Endothelial cell of umbilical vein (primary cell): ENCODE results near the gene ITIH2. TPM values are rescaled to one million over a fixed set of nuclear protein-coding genes. Genes with fewer than 3 reads are reported as not detected.

ENCODE experiments used
- BruUV-seq: library from RNA; stranded (reverse); fragments of 400-500 nt; replicated peaks from 2 replicates; lab custom pipeline; 2021; lab: Mats Ljungman, UMichigan
- CTCF ChIA-PET: fragments of 300-600, 350-600 bp; sonication (Branson Sonifier 250); formaldehyde crosslinking; loops from one replicate; lab custom pipeline; 2021; ENCODE audit warnings: antibody characterized with exemption, inconsistent platforms; lab: Charles Lee
- POLR2A ChIA-PET: fragments of 300-600, 350-600 bp; sonication (Branson Sonifier 250); formaldehyde crosslinking; loops from one replicate; lab custom pipeline; 2021; ENCODE audit warnings: antibody characterized with exemption, inconsistent platforms; lab: Charles Lee
- DNase-seq: peaks from one replicate; pipeline ENCODE4 v3.0.0-alpha.2; 2011; ENCODE audit warnings: low read depth, low spot score
- FAIRE-seq: peaks from 2 replicates; lab custom pipeline; 2011; peaks lifted over from hg19 to GRCh38; lab: Jason Lieb, UNC
- H2AFZ ChIP-seq: 2 replicates; pipeline ENCODE4 v1.6.0; 2012; ENCODE audit warnings: low read depth, low read length, control low read depth, inconsistent platforms
- H3K27ac ChIP-seq: 2 replicates; pipeline ENCODE4 v1.5.1; 2011; ENCODE audit warnings: low read depth, mild to moderate bottlenecking, control low read depth, low read length, moderate library complexity; ENCODE audit not compliant: insufficient read depth
- H3K27me3 ChIP-seq, 2 experiments: 2 replicates each; pipeline versions ENCODE4 v1.6.0 to v1.6.1; 2011; ENCODE audit warnings: low read length in 2 of 2, mixed read lengths in 1 of 2; ENCODE audit not compliant: control insufficient read depth in 2 of 2, insufficient read depth in 2 of 2
- H3K36me3 ChIP-seq, 2 experiments: 2 replicates in 1 of 2; 3 replicates in 1 of 2; pipeline ENCODE4 v1.5.1; 2011; ENCODE audit warnings: low read length in 2 of 2, mild to moderate bottlenecking in 1 of 2, moderate library complexity in 1 of 2; ENCODE audit not compliant: control insufficient read depth in 2 of 2, insufficient read depth in 2 of 2; ENCODE audit errors: extremely low read depth in 1 of 2
- H3K4me1 ChIP-seq: 3 replicates; pipeline ENCODE4 v1.5.1; 2011; ENCODE audit warnings: mild to moderate bottlenecking, low read length; ENCODE audit not compliant: control insufficient read depth, insufficient read depth; ENCODE audit errors: extremely low read depth
- H3K4me2 ChIP-seq: 2 replicates; pipeline ENCODE4 v1.6.1; 2011; ENCODE audit warnings: low read length, control low read depth, mixed read lengths; ENCODE audit not compliant: insufficient read depth
- H3K4me3 ChIP-seq, 3 experiments: fragments of 200-600 bp in 1 of 3; sonication (generic), shearing (Covaris generic) in 1 of 3; replicated peaks in 1 of 3; 2 replicates each; pipeline ENCODE4 v1.5.1; 2011 to 2016; ENCODE audit warnings: control low read depth in 3 of 3, low read length in 3 of 3, mild to moderate bottlenecking in 2 of 3, inconsistent platforms in 1 of 3, low read depth in 1 of 3, moderate library complexity in 1 of 3; ENCODE audit not compliant: insufficient read depth in 1 of 3
- H3K79me2 ChIP-seq: 2 replicates; pipeline ENCODE4 v1.6.0; 2012; ENCODE audit warnings: low read length, inconsistent platforms; ENCODE audit not compliant: control insufficient read depth, insufficient read depth
- H3K9ac ChIP-seq: replicated peaks from 2 replicates; pipeline ENCODE3; 2011; ENCODE audit warnings: low read length, control low read depth; ENCODE audit not compliant: insufficient read depth; ENCODE audit errors: extremely low read depth
- H3K9me1 ChIP-seq: replicated peaks from 3 replicates; pipeline ENCODE4 v1.6.0; 2011; ENCODE audit warnings: mild to moderate bottlenecking, low read length; ENCODE audit not compliant: control insufficient read depth, insufficient read depth; ENCODE audit errors: extremely low read depth
- H3K9me3 ChIP-seq: replicated peaks from 2 replicates; pipeline ENCODE4 v1.5.1; 2012; ENCODE audit warnings: low read length, inconsistent platforms; ENCODE audit not compliant: control insufficient read depth, insufficient read depth
- H4K20me1 ChIP-seq: replicated peaks from 2 replicates; pipeline ENCODE3; 2011; ENCODE audit warnings: mild to moderate bottlenecking, low read length; ENCODE audit not compliant: control insufficient read depth, insufficient read depth; ENCODE audit errors: extremely low read depth
- CTCF ChIP-seq, 2 donors: IDR thresholded peaks; 1 replicate in 1 of 2; 2 replicates in 1 of 2; pipeline ENCODE4 v1.5.1; 2011; ENCODE audit warnings: low read length in 2 of 2, mild to moderate bottlenecking in 2 of 2, moderate library complexity in 2 of 2, control low read depth in 1 of 2, inconsistent platforms in 1 of 2, low read depth in 1 of 2; ENCODE audit not compliant: insufficient read depth in 1 of 2; ENCODE audit errors: extremely low read depth in 1 of 2
- EZH2 ChIP-seq: IDR thresholded peaks from 2 replicates; pipeline ENCODE4 v1.6.1; 2012; ENCODE audit warnings: borderline replicate concordance, low read depth, mild to moderate bottlenecking, moderate library complexity, low read length, inconsistent platforms; ENCODE audit not compliant: severe bottlenecking
- FOS ChIP-seq: IDR thresholded peaks from 2 replicates; pipeline ENCODE4 v1.6.1; 2011; ENCODE audit warnings: mild to moderate bottlenecking, low read length, moderate library complexity, borderline replicate concordance; ENCODE audit not compliant: insufficient read depth
- GATA2 ChIP-seq: IDR thresholded peaks from 2 replicates; pipeline ENCODE4 v1.7.0; 2011; ENCODE audit warnings: low read depth, mild to moderate bottlenecking, moderate library complexity, mixed read lengths, low read length; ENCODE audit not compliant: insufficient read length, insufficient read depth
- JUN ChIP-seq: IDR thresholded peaks from 2 replicates; pipeline ENCODE4 v1.6.1; 2011; ENCODE audit warnings: borderline replicate concordance, low read depth; ENCODE audit not compliant: insufficient read length, insufficient read depth
- MYC ChIP-seq: IDR thresholded peaks from one replicate; pipeline ENCODE4 v1.6.1; 2011; ENCODE audit warnings: mild to moderate bottlenecking, low read depth, low read length
- POLR2A ChIP-seq: IDR thresholded peaks from 2 replicates; pipeline ENCODE4 v1.6.1; 2012; ENCODE audit warnings: low read depth, mild to moderate bottlenecking, control low read depth, low read length
- POLR2AphosphoS5 ChIP-seq: IDR thresholded peaks from 2 replicates; pipeline ENCODE4 v1.6.1; 2012; ENCODE audit warnings: low read depth, mild to moderate bottlenecking, control low read depth, low read length, moderate library complexity; ENCODE audit not compliant: insufficient read depth
- dilution Hi-C: fragments of 300-500 bp; cut with MboI; formaldehyde crosslinking; loops from one replicate; pipeline ENCODE4 v1.15.0; 2019; ENCODE audit warnings: low sequenced_read_pairs; ENCODE audit not compliant: extremely low pct_ligation_motif_present
- intact Hi-C: fragments of 100-400 bp; cut with micrococcal nuclease; formaldehyde crosslinking; loops from one replicate; pipeline ENCODE4 v1.10.0; 2022
- polyA plus RNA-seq, 4 experiments: library from polyadenylated mRNA; depleted of rRNA in 3 of 4; stranded (reverse) in 3 of 4; unstranded in 1 of 4; fragments of >200 nt; gene quantifications; 2 replicates each; pipeline versions ENCODE4 v1.2.1 to v1.2.3, GENCODE V29; 2011 to 2012; ENCODE audit warnings: missing spikeins in 1 of 4
- total RNA-seq: library from RNA; stranded (reverse); gene quantifications from 2 replicates; pipeline ENCODE4 v1.2.3, GENCODE V29; 2021

The ITIH2 gene
- total and polyA plus RNA-seq, 2 donors (not counting 3 experiments of a cell fraction or from before 2014, with no cell fraction given): not detected

GRCh38 chr10:7755103-7755502 is 52.0 kb downstream of the ITIH2 start:
- intact Hi-C loops: no loop called here
- TF ChIP-seq JUN: no peak
- TF ChIP-seq CTCF (IDR thresholded peaks at IDR 0.05; ENCODE audit: extremely low read depth in 1 of 2, insufficient read depth in 1 of 2, low read depth in 1 of 2, low read length in 2 of 2): no peak
- TF ChIP-seq MYC: no peak
- no peak for TF ChIP-seq POLR2AphosphoS5
- no peak for TF ChIP-seq EZH2
- no peak for TF ChIP-seq POLR2A
- no peak for TF ChIP-seq FOS
- no peak for TF ChIP-seq GATA2
- CTCF ChIA-PET: no interaction called here

More at GRCh38 chr10:7755103-7755502, 52.0 kb downstream of the ITIH2 start:
- no peaks in the 10 kb centered on the region for H3K79me2 ChIP-seq
- H3K9me1 ChIP-seq: no peaks in the 10 kb centered on the region
- POLR2A ChIA-PET: no interaction called here
- no peak overlapping the region for H3K9ac ChIP-seq
- dilution Hi-C loops: no loop called here
- no peak overlapping the region for H3K4me2 ChIP-seq
- no peaks in the 10 kb centered on the region for H3K27me3 ChIP-seq
- H3K27ac ChIP-seq: no peak overlapping the region
- no peaks in the 10 kb centered on the region for H4K20me1 ChIP-seq
- no peaks in the 10 kb centered on the region for H3K9me3 ChIP-seq
- BruUV-seq: no TSS peak
- H3K4me1 ChIP-seq: no peaks in the 10 kb centered on the region
- H3K36me3 ChIP-seq: peaks cover 8 to 16% of the 10 kb centered on the region in 2 experiments
- FAIRE-seq: no peak
- H2AFZ ChIP-seq: no peak overlapping the region
- H3K4me3 ChIP-seq: no peak overlapping the region
- no peak for DNase-seq
